HepG2 (cell line): ENCODE data around the gene CYB5B. TPM values are rescaled to one million over a fixed set of nuclear protein-coding genes. Genes with fewer than 3 reads are reported as not detected.
A peak's percentile ranks its signal among the peaks of the same experiment; 100 is the strongest.

Experiments used
- ARNTL ChIP-seq: sonication (generic); formaldehyde crosslinking; IDR thresholded peaks from 2 replicates; pipeline ENCODE4 v1.4.0; 2020; ENCODE audit warnings: mild to moderate bottlenecking, missing genetic modification reagents
- CHCHD3 ChIP-seq: sonication (generic); formaldehyde crosslinking; IDR thresholded peaks from 2 replicates; pipeline ENCODE4 v1.8.0; 2022; ENCODE audit warnings: mild to moderate bottlenecking, missing genetic modification reagents, moderate library complexity
- MEIS2 ChIP-seq: sonication (generic); formaldehyde crosslinking; IDR thresholded peaks from 2 replicates; pipeline ENCODE4 v1.9.0; 2021; ENCODE audit warnings: mild to moderate bottlenecking, missing genetic modification reagents
- MIXL1 ChIP-seq: IDR thresholded peaks from 2 replicates; pipeline ENCODE4 v1.6.1; 2016
- NFRKB ChIP-seq: fragments of 450-650 bp; IDR thresholded peaks from 2 replicates; pipeline ENCODE4 v1.6.1; 2017
- RARA ChIP-seq: IDR thresholded peaks from 2 replicates; pipeline ENCODE4 v1.6.1; 2016; ENCODE audit warnings: missing genetic modification reagents, missing compliant biosample characterization
- ZBTB38 ChIP-seq: sonication (generic); formaldehyde crosslinking; IDR thresholded peaks from 2 replicates; pipeline ENCODE4 v1.5.1; 2020; ENCODE audit warnings: mild to moderate bottlenecking, missing genetic modification reagents
- ZFP82 ChIP-seq: sonication (generic); formaldehyde crosslinking; IDR thresholded peaks from 2 replicates; pipeline ENCODE4 v1.5.1; 2020; ENCODE audit warnings: mild to moderate bottlenecking, missing genetic modification reagents, borderline replicate concordance
- ZNF136 ChIP-seq: sonication (generic); formaldehyde crosslinking; IDR thresholded peaks from 2 replicates; pipeline ENCODE4 v1.8.1; 2022; ENCODE audit warnings: low read depth, mild to moderate bottlenecking, moderate library complexity, missing genetic modification reagents
- ZSCAN29 ChIP-seq: sonication (generic); formaldehyde crosslinking; conservative IDR thresholded peaks from 2 replicates; pipeline ENCODE4 v1.4.0; 2020; ENCODE audit warnings: mild to moderate bottlenecking, missing genetic modification reagents
- polyA plus RNA-seq, 8 experiments: library from polyadenylated mRNA; depleted of rRNA in 3 of 8; stranded (reverse) in 7 of 8; unstranded in 1 of 8; fragments of >200 nt; fragmentation: Illumina TruSeq in 4 of 8; extraction: Trizol in 4 of 8; gene quantifications; 2 replicates each; pipeline versions ENCODE4 v1.2.1 to v1.2.3, GENCODE V29; 2011 to 2016; ENCODE audit warnings: low read depth in 4 of 8, missing spikeins in 1 of 8, mixed read lengths in 1 of 8; ENCODE audit not compliant: insufficient read depth in 1 of 8
- total RNA-seq, 5 experiments: library from RNA; depleted of rRNA; stranded (reverse); fragments of >200 nt; fragmentation: Illumina TruSeq; extraction: Trizol; gene quantifications; 2 replicates each; pipeline ENCODE4 v1.2.3, GENCODE V29; 2016; ENCODE audit warnings: low read depth in 1 of 5
- TF ChIP-seq, protein P1 (sequence below): sonication (generic); formaldehyde crosslinking; IDR thresholded peaks from 2 replicates; pipeline ENCODE4 v1.5.1; 2020; ENCODE audit warnings: missing genetic modification reagents, mild to moderate bottlenecking, borderline replicate concordance
- TF ChIP-seq, protein P2 (sequence below): sonication (generic); formaldehyde crosslinking; IDR thresholded peaks from 2 replicates; pipeline ENCODE4 v1.4.0; 2020; ENCODE audit warnings: mild to moderate bottlenecking, missing genetic modification reagents
- TF ChIP-seq, protein P3 (sequence below): sonication (generic); formaldehyde crosslinking; conservative IDR thresholded peaks from 2 replicates; pipeline ENCODE4 v1.4.0; 2020; ENCODE audit warnings: missing genetic modification reagents
- TF ChIP-seq, protein P4 (sequence below): sonication (generic); formaldehyde crosslinking; IDR thresholded peaks from 2 replicates; pipeline ENCODE4 v1.8.0; 2022; ENCODE audit warnings: missing genetic modification reagents, low read depth, mild to moderate bottlenecking, borderline replicate concordance
- TF ChIP-seq, protein P5 (sequence below): sonication (generic); formaldehyde crosslinking; IDR thresholded peaks from 2 replicates; pipeline ENCODE4 v1.5.0; 2020; ENCODE audit warnings: missing genetic modification reagents

Gene CYB5B
- total and polyA plus RNA-seq, 2 of the 13 experiments (the other 11 are each of a cell fraction or from before 2014, with no cell fraction given), result 234 to 432 TPM

DNA sequence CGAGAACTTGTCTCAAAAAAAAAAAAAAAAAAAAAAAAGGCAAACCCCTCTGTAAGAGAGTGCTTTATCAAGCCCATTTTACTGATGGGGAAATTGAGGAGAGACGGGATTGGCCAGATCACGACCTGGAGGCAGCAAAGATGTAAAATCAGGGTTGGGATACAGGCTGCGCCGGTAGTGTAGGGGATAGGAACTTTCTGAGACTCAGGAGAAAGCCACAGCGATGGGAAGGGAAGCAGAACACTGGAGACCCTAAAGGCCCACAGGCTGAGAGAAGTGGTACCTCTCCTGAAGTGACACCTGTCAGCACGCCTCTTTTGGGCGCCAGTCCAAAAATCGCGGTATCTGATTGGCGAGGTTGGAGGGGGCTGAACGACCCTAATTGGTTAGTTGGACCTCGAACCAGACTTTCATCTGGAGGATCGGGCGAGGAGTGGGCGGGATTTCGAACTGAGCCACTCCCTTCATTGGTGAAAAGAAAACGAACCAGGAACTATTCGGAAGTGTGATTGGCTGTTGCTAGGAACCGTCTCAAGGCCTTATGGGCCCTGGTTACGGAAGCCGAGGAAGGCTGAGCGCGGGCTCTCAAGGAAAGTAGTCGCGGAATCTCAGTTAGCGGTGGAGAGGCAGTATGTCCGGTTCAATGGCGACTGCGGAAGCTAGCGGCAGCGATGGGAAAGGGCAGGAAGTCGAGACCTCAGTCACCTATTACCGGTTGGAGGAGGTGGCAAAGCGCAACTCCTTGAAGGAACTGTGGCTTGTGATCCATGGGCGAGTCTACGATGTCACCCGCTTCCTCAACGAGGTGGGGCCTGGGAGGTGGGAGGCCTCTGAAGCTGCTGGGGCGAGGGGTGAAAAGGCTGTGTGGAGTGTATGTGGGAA lies at the start of gene CYB5B (continued):
- peak; percentile 97 for TF ChIP-seq ZBTB38 (CRISPR knock-in tag)
- 0 out of 2 replicates have a peak, but pooled peaks have one; percentile 50 for TF ChIP-seq RARA (CRISPR knock-in tag)
- TF ChIP-seq ZSCAN29, result peak; percentile 80; the same call in 1 of the 2 replicates
- TF ChIP-seq CHCHD3 (CRISPR knock-in tag), result 0 out of 2 replicates have a peak, but pooled peaks have one; percentile 22
- TF ChIP-seq, protein P1, sequence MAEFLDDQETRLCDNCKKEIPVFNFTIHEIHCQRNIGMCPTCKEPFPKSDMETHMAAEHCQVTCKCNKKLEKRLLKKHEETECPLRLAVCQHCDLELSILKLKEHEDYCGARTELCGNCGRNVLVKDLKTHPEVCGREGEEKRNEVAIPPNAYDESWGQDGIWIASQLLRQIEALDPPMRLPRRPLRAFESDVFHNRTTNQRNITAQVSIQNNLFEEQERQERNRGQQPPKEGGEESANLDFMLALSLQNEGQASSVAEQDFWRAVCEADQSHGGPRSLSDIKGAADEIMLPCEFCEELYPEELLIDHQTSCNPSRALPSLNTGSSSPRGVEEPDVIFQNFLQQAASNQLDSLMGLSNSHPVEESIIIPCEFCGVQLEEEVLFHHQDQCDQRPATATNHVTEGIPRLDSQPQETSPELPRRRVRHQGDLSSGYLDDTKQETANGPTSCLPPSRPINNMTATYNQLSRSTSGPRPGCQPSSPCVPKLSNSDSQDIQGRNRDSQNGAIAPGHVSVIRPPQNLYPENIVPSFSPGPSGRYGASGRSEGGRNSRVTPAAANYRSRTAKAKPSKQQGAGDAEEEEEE (CRISPR knock-in tag), result peak; percentile 87; the same call in 1 of the 2 replicates
- TF ChIP-seq ZFP82, result peak; percentile 45; the same call in 1 of the 2 replicates
- TF ChIP-seq, protein P2, sequence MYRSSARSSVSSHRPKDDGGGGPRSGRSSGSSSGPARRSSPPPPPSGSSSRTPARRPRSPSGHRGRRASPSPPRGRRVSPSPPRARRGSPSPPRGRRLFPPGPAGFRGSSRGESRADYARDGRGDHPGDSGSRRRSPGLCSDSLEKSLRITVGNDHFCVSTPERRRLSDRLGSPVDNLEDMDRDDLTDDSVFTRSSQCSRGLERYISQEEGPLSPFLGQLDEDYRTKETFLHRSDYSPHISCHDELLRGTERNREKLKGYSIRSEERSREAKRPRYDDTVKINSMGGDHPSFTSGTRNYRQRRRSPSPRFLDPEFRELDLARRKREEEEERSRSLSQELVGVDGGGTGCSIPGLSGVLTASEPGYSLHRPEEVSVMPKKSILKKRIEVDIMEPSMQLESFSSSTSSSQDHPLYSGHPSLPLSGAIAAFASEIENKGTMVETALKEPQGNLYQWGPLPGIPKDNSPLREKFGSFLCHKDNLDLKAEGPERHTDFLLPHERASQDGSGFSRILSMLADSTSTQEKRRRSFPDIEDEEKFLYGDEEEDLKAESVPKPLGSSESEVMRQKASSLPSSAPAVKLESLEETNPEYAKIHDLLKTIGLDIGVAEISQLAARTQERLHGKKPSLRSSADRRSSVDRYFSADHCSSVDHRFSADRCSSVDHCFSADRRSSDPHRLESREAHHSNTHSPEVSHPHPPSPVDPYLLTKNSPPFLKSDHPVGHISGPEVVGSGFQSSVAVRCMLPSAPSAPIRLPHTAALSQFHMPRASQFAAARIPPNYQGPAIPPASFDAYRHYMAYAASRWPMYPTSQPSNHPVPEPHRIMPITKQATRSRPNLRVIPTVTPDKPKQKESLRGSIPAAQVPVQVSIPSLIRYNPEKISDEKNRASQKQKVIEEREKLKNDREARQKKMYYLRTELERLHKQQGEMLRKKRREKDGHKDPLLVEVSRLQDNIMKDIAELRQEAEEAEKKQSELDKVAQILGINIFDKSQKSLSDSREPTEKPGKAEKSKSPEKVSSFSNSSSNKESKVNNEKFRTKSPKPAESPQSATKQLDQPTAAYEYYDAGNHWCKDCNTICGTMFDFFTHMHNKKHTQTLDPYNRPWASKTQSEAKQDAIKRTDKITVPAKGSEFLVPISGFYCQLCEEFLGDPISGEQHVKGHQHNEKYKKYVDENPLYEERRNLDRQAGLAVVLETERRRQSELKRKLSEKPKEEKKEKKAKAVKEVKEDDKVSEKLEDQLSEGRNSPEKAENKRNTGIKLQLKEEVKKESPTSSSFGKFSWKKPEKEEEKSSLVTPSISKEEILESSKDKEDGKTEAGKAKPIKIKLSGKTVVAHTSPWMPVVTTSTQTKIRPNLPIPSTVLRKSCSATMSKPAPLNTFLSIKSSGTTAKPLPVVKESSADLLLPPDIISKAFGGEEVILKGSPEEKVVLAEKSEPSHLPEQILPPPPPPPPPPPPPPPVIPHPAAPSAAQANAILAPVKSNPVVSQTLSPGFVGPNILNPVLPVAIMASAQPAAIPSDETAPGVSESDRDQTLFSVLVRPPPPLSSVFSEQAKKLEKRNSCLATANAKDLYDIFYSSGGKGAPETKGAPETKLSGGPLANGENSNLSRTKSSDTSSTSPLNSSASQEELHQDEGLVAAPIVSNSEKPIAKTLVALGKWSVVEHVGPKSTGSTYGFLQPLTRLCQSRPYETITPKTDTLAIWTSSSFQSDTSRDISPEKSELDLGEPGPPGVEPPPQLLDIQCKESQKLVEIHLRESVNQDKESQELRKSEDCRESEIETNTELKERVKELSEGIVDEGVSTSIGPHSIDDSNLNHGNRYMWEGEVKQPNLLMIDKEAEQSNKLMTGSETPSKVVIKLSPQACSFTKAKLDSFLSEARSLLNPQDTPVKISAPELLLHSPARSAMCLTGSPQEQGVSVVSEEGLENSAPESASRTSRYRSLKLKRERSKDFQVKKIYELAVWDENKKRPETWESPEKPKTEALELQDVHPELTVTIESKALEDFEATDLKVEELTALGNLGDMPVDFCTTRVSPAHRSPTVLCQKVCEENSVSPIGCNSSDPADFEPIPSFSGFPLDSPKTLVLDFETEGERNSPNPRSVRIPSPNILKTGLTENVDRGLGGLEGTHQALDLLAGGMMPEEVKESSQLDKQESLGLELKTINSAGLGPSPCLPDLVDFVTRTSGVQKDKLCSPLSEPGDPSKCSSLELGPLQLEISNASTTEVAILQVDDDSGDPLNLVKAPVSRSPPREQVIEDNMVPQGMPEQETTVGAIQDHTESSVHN (CRISPR knock-in tag), result peak; percentile 81; the same call in 1 of the 2 replicates
- TF ChIP-seq NFRKB, result no peak
- TF ChIP-seq ARNTL (CRISPR knock-in tag), result no peak
- TF ChIP-seq, protein P3, sequence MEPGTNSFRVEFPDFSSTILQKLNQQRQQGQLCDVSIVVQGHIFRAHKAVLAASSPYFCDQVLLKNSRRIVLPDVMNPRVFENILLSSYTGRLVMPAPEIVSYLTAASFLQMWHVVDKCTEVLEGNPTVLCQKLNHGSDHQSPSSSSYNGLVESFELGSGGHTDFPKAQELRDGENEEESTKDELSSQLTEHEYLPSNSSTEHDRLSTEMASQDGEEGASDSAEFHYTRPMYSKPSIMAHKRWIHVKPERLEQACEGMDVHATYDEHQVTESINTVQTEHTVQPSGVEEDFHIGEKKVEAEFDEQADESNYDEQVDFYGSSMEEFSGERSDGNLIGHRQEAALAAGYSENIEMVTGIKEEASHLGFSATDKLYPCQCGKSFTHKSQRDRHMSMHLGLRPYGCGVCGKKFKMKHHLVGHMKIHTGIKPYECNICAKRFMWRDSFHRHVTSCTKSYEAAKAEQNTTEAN (CRISPR knock-in tag), result no peak
- TF ChIP-seq, protein P4, sequence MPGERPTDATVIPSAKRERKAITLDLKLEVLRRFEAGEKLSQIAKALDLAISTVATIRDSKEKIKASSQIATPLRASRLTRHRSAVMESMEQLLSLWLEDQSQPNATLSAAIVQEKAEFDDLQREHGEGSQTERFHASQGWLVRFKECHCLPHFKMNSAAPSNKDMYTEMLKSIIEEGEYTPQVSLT (CRISPR knock-in tag), result no peak
- TF ChIP-seq ZNF136, result peak; percentile 71; the same call in 1 of the 2 replicates
- TF ChIP-seq MEIS2 (CRISPR knock-in tag), result peak; percentile 28; the same call in 1 of the 2 replicates
- TF ChIP-seq, protein P5, sequence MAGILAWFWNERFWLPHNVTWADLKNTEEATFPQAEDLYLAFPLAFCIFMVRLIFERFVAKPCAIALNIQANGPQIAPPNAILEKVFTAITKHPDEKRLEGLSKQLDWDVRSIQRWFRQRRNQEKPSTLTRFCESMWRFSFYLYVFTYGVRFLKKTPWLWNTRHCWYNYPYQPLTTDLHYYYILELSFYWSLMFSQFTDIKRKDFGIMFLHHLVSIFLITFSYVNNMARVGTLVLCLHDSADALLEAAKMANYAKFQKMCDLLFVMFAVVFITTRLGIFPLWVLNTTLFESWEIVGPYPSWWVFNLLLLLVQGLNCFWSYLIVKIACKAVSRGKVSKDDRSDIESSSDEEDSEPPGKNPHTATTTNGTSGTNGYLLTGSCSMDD (CRISPR knock-in tag), result no peak
- TF ChIP-seq MIXL1, result peak; percentile 58; the same call in 1 of the 2 replicates
